Activated gamma-delta T cell (primary cell): ENCODE data around the gene EZH1.
A peak's percentile ranks its signal among the peaks of the same experiment; 100 is the strongest.
"Not testable (repeated sequence)": the region's sequence is repeated elsewhere in the genome, so short reads cannot be mapped to it uniquely, and the experiment has no call there.

ENCODE experiments used
- DNase-seq: peaks from one replicate; lab custom pipeline; 2025; lab: John Stamatoyannopoulos, UW

Gene EZH1

GRCh38 chr17:42772945-42773289 lies 28.1 kb upstream of the EZH1 start:
- DNase-seq = no peak

GRCh38 chr17:42769964-42770363 lies 25.1 kb upstream of the EZH1 start:
- DNase-seq = not testable (repeated sequence)

GRCh38 chr17:42768006-42768405 lies 23.2 kb upstream of the EZH1 start:
- not testable (repeated sequence) for DNase-seq

- DNase-seq = no peak
Observed at GRCh38 chr17:42767512-42767911, 22.7 kb upstream of the EZH1 start.

GRCh38 chr17:42766124-42766523 lies 21.3 kb upstream of the EZH1 start:
- no peak for DNase-seq

- DNase-seq = no peak
Observed at GRCh38 chr17:42761638-42762037, 16.8 kb upstream of the EZH1 start.

GRCh38 chr17:42760652-42761581 lies 16.1 kb upstream of the EZH1 start, which contains the start of gene RAMP2:
Gene RAMP2 (plus strand): TSS chr17:42761227. CDS start chr17:42761262, 35 bp downstream.
- no peak for DNase-seq

- DNase-seq = no peak
Observed at GRCh38 chr17:42759982-42760651, 15.3 kb upstream of the EZH1 start.

- DNase-seq = no peak
Observed at GRCh38 chr17:42754782-42755181, 9.9 kb upstream of the EZH1 start.

GRCh38 chr17:42751628-42752027 lies 6.8 kb upstream of the EZH1 start:
- DNase-seq = no peak

GRCh38 chr17:42750739-42751344 lies 6.0 kb upstream of the EZH1 start:
- DNase-seq = no peak

GRCh38 chr17:42748908-42749798 lies 4.3 kb upstream of the EZH1 start:
- DNase-seq = no peak

GRCh38 chr17:42748202-42748907 lies 3.5 kb upstream of the EZH1 start:
- no peak for DNase-seq

- DNase-seq = peak; percentile 68
Observed at GRCh38 chr17:42744283-42744805, 496 bp downstream of the EZH1 start.

GRCh38 chr17:42743595-42744282 lies 1.1 kb downstream of the EZH1 start:
- DNase-seq = no peak

- not testable (repeated sequence) for DNase-seq
Observed at GRCh38 chr17:42742916-42743315, 1.9 kb downstream of the EZH1 start.

- no peak for DNase-seq
Observed at GRCh38 chr17:42740699-42741098, 4.1 kb downstream of the EZH1 start.

- DNase-seq = no peak
Observed at GRCh38 chr17:42725143-42725542, 19.7 kb downstream of the EZH1 start.

- DNase-seq = no peak
Observed at GRCh38 chr17:42723636-42724035, 21.2 kb downstream of the EZH1 start.

- DNase-seq = no peak
Observed at GRCh38 chr17:42720996-42721583, 23.8 kb downstream of the EZH1 start.
